KMS-11 (cell line): ENCODE results near the gene DDN.

Experiments
- H2AFZ ChIP-seq: fragments of 200-600 bp; sonication (generic); 2 replicates; pipeline ENCODE4 v1.6.1; 2016; ENCODE audit warnings: antibody characterized with exemption, mixed run types, low read depth
- H3K27ac ChIP-seq: fragments of 200-600 bp; sonication (generic); 2 replicates; pipeline ENCODE4 v1.6.1; 2016; ENCODE audit warnings: mild to moderate bottlenecking, mixed run types
- H3K27me3 ChIP-seq: fragments of 200-600 bp; sonication (generic); 2 replicates; pipeline ENCODE4 v1.6.1; 2017; ENCODE audit warnings: mild to moderate bottlenecking, low read depth, mixed run types, moderate library complexity; ENCODE audit not compliant: insufficient read depth
- H3K36me3 ChIP-seq: fragments of 200-600 bp; sonication (generic); 2 replicates; pipeline ENCODE4 v1.6.1; 2017; ENCODE audit warnings: mild to moderate bottlenecking, mixed run types; ENCODE audit not compliant: insufficient read depth
- H3K4me1 ChIP-seq: fragments of 200-600 bp; sonication (generic); 2 replicates; pipeline ENCODE4 v1.6.1; 2016; ENCODE audit warnings: mild to moderate bottlenecking, low read depth, mixed run types; ENCODE audit not compliant: poor library complexity, severe bottlenecking
- H3K4me2 ChIP-seq: fragments of 200-600 bp; sonication (generic); 2 replicates; pipeline ENCODE4 v1.7.0; 2016; ENCODE audit warnings: mild to moderate bottlenecking, mixed run types
- H3K4me3 ChIP-seq: fragments of 200-600 bp; sonication (generic); IDR thresholded peaks from 2 replicates; pipeline ENCODE4 v1.6.1; 2017; ENCODE audit warnings: low read depth, low read length, mixed read lengths; ENCODE audit not compliant: insufficient read depth
- H3K79me2 ChIP-seq: fragments of 200-600 bp; sonication (generic); 2 replicates; pipeline ENCODE4 v1.6.1; 2016; ENCODE audit warnings: low read depth, mixed run types; ENCODE audit not compliant: insufficient read depth
- H3K9ac ChIP-seq: fragments of 200-600 bp; sonication (generic); 2 replicates; pipeline ENCODE4 v1.6.1; 2016; ENCODE audit warnings: mild to moderate bottlenecking, mixed run types
- H4K20me1 ChIP-seq: fragments of 200-600 bp; sonication (generic); 2 replicates; pipeline ENCODE4 v1.6.1; 2016; ENCODE audit warnings: mild to moderate bottlenecking, mixed run types; ENCODE audit not compliant: insufficient read depth
- TF ChIP-seq, protein P1 (sequence below): fragments of 200-600 bp; sonication (generic); conservative IDR thresholded peaks from 2 replicates; pipeline ENCODE4 v1.6.1; 2017; ENCODE audit warnings: low read depth, mild to moderate bottlenecking, antibody characterized with exemption, low read length, moderate library complexity, mixed read lengths

The DDN gene

DNA sequence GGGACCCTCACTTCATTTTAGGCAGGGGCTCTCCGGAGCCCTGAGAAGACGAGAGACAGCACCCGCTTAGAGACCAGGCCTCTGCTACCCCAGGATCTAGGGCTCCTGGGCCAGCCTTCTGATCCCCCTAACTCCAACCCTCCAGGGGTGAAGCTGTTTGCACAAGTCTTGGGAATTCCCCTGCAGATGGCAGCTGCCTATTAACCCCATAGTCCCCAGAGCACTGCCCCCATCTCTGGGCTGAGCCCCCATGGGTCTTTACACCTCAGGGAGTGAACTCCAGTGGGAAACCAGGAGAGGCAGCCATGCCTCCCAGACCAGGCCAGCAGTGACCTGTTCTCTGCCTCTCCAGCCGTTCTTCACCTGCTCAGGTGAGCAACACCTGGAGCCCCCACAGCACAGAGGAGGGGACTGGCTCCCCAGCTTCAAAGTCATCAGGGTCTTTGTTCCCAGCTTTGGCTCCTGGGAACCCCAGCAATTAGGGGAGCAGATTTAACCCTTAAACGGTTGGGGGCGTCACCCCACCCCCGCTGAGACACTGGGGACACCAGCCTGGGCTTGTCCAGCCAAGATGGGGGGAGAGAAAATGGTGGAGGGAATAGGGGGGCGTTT, 29.9 kb downstream of the DDN start:
- Histone ChIP-seq H3K4me1 (peaks cover 40% of the 10 kb centered on the region), H3K36me3 (no peaks in the 10 kb centered on the region), H4K20me1 (no peaks in the 10 kb centered on the region), H3K27ac (peak overlapping the region; percentile 16), H3K79me2 (no peaks in the 10 kb centered on the region), H3K27me3 (no peaks in the 10 kb centered on the region), H3K4me3 (peak overlapping the region; percentile 19), H3K9ac (peak overlapping the region; percentile 56; the same call in 1 of the 2 replicates), H2AFZ (peak overlapping the region; percentile 74; the same call in 1 of the 2 replicates), H3K4me2 (peak overlapping the region; percentile 52)
- TF ChIP-seq, protein P1, sequence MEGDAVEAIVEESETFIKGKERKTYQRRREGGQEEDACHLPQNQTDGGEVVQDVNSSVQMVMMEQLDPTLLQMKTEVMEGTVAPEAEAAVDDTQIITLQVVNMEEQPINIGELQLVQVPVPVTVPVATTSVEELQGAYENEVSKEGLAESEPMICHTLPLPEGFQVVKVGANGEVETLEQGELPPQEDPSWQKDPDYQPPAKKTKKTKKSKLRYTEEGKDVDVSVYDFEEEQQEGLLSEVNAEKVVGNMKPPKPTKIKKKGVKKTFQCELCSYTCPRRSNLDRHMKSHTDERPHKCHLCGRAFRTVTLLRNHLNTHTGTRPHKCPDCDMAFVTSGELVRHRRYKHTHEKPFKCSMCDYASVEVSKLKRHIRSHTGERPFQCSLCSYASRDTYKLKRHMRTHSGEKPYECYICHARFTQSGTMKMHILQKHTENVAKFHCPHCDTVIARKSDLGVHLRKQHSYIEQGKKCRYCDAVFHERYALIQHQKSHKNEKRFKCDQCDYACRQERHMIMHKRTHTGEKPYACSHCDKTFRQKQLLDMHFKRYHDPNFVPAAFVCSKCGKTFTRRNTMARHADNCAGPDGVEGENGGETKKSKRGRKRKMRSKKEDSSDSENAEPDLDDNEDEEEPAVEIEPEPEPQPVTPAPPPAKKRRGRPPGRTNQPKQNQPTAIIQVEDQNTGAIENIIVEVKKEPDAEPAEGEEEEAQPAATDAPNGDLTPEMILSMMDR: no peak

DNA sequence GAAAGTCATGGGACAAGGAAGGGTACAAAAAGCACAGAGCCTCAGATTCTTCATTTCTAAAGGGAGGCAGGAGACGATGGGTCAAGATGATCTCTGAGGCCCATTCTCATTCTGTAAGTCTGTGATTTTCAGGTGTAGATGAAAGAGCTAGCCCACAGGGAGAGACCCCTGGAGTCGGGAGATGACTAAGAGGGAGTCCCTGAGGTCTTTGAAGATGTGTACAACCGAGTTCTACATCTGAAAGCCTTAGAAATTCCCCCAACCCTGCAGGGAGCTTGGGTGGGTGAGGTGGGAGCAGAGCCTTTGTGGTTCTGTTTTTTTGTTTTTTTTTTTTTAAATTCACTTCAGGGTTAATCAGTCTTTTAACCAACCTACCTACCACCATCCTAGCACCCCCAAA, 30.7 kb downstream of the DDN start:
- no peak overlapping the region for H3K9ac ChIP-seq
- no peaks in the 10 kb centered on the region for H3K79me2 ChIP-seq
- peak overlapping the region; percentile 52 for H3K4me2 ChIP-seq
- TF ChIP-seq, protein P1: no peak
- no peak overlapping the region for H2AFZ ChIP-seq
- no peak overlapping the region for H3K4me3 ChIP-seq
- no peaks in the 10 kb centered on the region for H3K27me3 ChIP-seq
- H3K4me1 ChIP-seq: peaks cover 40% of the 10 kb centered on the region
- no peaks in the 10 kb centered on the region for H3K36me3 ChIP-seq
- H4K20me1 ChIP-seq: no peaks in the 10 kb centered on the region
- H3K27ac ChIP-seq: peak overlapping the region; percentile 16; the same call in 1 of the 2 replicates

DNA sequence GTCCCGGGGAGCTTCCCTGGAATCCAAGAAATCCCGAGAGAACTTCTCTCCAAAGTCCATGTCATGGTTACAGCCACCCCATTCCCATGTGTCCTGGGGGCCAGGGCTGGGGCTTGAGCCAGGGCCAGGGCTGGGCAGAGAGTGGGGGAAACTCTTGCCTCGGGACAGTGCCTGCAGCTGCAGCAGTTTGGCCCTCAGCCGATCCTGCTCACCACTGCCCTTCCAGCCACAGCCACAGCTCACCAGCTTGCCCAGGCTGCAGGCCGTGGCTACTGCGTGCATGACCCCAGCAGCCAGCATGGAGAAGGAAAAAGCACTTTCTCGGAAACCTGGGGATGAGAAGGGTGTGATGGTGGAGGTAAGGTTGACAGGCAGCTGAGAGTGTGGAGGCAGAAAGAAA, 31.2 kb downstream of the DDN start:
- Histone ChIP-seq H2AFZ (no peak overlapping the region), H3K27me3 (no peaks in the 10 kb centered on the region), H3K79me2 (no peaks in the 10 kb centered on the region), H3K4me3 (no peak overlapping the region), H3K4me1 (peaks cover 40% of the 10 kb centered on the region), H4K20me1 (no peaks in the 10 kb centered on the region), H3K4me2 (no peak overlapping the region), H3K9ac (no peak overlapping the region), H3K27ac (no peak overlapping the region), H3K36me3 (no peaks in the 10 kb centered on the region)
- TF ChIP-seq, protein P1: no peak

DNA sequence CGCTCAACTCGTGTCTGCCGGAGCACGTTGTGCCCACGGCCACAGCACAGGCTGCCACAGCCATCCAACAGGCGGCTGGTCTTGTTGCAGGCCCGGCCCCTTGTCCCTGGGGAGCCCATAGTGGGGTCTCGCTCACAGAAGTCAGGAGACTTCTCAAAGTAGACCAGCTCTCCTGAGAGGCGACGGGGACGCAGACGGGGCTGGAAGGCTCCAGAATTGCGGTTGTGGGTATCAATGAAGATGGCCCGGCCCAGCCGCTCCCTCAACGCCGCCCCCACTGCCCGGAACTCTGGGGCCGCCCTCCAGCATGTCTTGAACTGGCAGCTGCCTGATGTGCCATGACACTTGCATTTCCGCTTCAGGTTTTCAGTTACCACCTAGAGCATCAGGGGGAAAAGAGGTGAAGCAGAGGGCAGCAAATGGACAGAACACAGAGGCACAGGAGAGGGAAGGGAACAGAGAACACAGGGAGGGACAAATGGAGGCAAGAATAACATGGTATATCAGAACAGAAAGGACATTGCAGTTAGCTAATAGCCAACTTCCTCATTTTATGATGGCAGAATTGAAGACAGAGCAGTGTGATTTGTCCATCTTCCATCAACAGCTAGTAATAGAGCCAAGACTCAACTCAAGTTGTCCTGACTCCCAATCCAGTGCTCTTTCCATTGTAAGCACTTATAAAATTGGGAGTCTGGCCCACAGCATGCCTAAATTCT, 32.8 kb downstream of the DDN start:
- no peaks in the 10 kb centered on the region for H3K79me2 ChIP-seq
- H4K20me1 ChIP-seq: no peaks in the 10 kb centered on the region
- H3K36me3 ChIP-seq: no peaks in the 10 kb centered on the region
- H3K4me2 ChIP-seq: no peak overlapping the region
- H3K4me1 ChIP-seq: peaks cover 35% of the 10 kb centered on the region
- H3K27me3 ChIP-seq: no peaks in the 10 kb centered on the region
- TF ChIP-seq, protein P1: no peak
- no peak overlapping the region for H3K4me3 ChIP-seq
- no peak overlapping the region for H3K27ac ChIP-seq
- H2AFZ ChIP-seq: no peak overlapping the region
- no peak overlapping the region for H3K9ac ChIP-seq
